Epithelial cell of proximal tubule (primary cell): ENCODE results near the gene RADIL. TPM values are rescaled to one million over a fixed set of nuclear protein-coding genes. Genes with fewer than 3 reads are reported as not detected.

Experiments
- DNase-seq: peaks from one replicate; pipeline ENCODE4 v3.0.0-alpha.2; 2011; ENCODE audit warnings: low read depth
- H3K4me3 ChIP-seq: 2 replicates; pipeline ENCODE4 v1.5.1; 2011; ENCODE audit warnings: low read depth, mild to moderate bottlenecking, low read length
- total RNA-seq: library from RNA; depleted of rRNA; stranded (reverse); fragments of >200 nt; gene quantifications from 2 replicates; pipeline ENCODE4 v1.2.3, GENCODE V29; 2015
- TF ChIP-seq, protein P1 (sequence below): conservative IDR thresholded peaks from 2 replicates; pipeline ENCODE4 v1.5.1; 2012; ENCODE audit warnings: low read depth, mild to moderate bottlenecking, low read length

Gene RADIL
- total RNA-seq, 1 donor from 2014 or later, result 2.4 TPM

DNA sequence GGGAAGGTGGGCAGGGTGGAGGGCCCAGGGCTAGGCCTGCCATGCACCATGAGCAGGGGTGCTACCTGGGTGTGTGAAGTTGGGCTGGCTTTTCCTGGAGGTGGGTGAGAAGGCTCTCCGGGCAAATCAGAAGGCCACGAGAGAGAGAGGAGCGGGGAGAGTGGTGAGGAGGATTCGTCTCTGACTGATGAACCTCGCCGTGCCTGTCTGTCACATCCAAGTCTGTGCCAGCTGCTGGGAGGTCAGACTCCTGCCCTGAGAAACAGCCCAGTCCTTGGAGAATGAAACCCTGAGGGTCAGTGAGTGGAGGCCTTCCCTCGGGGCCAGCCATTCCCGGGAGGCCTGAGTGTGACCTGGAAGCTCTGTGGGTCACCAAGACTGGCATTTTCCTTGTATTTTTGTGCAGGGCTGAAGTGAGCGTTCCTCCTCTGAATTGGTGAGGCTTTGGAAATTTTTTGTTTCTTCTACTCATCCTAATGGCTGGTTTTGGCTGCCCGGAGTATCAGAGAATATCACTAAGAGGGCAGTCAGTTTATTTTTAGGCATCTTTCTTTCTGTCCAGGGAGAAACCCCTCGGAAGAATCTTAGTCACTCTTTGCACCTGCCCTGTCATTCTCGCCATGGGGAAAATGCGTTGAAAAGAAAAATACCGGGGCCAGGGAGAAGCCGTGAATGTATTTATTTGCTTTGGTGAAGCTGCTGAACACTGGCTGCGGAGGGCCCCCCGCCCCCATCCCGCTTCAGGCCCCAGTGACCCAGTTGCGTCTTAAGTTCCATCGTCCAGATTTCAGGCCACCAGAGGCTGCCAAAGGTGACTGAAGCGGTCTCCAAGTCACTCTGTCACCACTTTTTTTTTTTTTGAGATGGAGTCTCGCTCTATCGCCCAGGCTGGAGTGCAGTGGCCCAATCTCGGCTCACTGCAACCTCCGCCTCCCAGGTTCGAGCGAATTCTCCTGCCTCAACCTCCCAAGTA lies 114.6 kb downstream of the RADIL start:
- DNase-seq, result no peak
- H3K4me3 ChIP-seq, result no peak overlapping the region
- TF ChIP-seq, protein P1, sequence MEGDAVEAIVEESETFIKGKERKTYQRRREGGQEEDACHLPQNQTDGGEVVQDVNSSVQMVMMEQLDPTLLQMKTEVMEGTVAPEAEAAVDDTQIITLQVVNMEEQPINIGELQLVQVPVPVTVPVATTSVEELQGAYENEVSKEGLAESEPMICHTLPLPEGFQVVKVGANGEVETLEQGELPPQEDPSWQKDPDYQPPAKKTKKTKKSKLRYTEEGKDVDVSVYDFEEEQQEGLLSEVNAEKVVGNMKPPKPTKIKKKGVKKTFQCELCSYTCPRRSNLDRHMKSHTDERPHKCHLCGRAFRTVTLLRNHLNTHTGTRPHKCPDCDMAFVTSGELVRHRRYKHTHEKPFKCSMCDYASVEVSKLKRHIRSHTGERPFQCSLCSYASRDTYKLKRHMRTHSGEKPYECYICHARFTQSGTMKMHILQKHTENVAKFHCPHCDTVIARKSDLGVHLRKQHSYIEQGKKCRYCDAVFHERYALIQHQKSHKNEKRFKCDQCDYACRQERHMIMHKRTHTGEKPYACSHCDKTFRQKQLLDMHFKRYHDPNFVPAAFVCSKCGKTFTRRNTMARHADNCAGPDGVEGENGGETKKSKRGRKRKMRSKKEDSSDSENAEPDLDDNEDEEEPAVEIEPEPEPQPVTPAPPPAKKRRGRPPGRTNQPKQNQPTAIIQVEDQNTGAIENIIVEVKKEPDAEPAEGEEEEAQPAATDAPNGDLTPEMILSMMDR, result no peak

DNA sequence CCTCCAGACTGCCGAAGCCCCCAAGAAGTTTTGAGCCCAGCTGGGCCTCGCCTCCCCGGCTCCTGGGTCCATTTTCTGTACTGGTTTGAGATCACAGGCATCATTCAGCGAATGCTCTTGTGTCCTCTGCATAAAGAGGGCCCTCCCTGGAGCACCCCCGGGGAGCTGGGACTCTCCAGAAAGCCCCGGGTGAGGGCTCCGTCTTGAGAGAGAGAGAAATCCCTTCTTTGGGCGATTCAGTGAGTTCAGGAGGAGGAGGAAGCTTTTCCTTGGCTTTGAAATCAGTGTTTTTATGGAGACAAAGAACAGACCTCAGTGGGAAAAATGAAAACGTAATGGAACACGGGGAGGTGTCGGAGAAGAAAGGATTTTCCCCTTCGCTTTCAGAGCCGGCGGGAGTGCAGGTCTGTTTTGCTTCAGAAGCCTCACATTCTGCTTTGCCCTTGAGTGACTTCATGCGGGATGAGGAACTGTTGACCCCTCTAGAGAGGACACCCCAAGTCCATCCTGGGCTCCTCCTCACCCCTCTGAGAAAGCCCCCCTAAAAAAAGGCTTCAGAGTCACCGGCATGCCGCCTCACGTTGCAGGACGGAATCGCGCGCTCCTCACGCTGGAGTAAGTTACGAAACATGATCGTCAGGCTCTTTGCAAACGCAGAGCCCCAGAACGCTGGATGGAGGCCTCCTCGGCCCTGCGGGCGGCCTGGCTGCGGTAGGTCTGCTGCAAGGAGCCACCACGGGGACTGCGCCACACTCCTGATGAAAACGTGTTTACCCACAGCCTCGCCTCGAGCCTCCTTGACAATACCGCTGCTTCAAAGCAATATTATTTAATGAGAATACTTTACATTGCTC lies 116.6 kb downstream of the RADIL start:
- TF ChIP-seq, protein P1, result no peak
- DNase-seq, result no peak
- H3K4me3 ChIP-seq, result no peak overlapping the region

DNA sequence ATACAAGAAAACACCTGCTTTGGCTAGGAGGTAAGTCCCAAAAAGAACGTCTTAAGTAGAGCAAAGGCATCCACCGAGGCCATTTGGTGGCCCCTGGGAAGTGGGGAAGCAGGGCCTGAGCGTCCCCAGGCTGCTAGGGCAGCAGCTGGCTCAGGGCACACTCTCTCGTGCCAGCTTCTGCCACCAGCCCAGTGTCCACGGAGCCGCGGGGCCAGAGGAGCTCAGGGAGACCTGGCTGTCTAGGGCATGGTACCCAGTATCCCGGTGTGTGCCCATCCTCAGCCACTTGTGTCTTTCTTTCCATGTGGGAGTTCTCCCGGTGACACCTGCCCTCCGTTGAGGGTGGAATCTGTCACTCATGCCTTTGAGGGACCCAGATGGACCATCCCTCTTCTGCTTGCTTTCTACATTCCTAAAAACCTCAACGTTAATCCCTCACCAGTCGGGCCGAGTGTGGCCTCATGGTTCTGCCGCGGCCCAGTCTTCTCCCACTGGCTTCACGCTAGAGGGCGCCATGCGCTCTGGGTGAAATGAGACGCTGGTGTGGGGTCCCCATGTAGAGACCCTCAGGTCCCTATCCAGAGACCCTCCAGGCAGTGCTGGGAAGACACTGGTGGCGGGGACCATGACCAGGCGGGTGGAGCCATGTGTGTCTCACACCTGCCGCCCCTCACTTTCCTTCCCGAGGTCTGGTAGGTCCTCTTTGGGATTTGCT lies 117.6 kb downstream of the RADIL start:
- no peak overlapping the region for H3K4me3 ChIP-seq
- DNase-seq, result no peak
- TF ChIP-seq, protein P1, result peak; percentile 33

DNA sequence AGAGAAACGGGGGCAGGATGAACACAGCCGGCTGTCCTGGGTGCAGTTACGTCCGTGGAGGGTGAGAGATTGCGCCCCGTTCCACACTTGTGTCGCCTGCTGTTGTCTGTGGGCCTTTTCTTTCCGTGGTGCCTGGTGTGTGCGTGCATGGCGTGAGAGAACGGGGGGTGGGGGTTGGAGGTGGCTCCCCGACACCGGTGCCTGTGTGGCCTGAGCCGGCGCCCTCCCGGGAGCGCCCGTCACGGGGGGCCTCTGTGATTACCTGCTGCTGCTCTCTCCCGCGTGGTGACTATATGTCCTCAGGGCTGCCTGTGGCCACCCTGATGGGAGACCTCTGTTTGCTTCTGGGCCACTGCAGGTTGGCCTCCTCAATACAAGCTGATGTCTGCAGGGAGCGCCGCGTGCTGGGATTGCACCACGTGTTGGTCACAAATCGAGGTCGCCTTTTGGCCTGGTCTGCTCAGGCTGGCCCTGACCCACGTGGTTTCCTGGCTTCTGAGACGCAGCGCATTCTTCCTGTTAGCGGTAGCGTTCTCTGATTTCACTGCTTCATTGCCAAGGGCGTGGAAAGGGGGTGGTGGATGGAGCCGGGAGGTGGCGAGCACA lies 119.0 kb downstream of the RADIL start:
- no peak overlapping the region for H3K4me3 ChIP-seq
- TF ChIP-seq, protein P1, result no peak
- DNase-seq, result no peak

DNA sequence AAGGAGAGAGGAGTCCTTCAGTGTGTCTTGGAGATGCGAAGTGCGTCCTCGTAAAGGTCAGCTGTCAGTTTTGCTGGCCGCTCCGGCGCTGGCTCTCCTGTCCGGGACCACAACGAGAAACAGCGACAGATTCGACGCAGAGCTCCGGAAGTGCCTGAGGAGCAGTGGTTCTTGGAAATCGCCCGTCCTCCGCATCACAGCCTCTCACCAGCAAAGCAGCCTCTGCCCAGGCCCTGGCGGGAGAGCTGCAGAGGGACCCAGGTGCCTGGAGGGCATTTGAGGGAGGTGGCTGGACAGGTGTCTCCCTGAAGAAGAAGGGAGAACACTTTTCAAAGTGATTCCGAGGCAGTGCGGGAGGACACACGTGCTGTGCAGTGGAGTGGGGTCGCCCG lies 119.7 kb downstream of the RADIL start:
- TF ChIP-seq, protein P1, result no peak
- DNase-seq, result no peak
- H3K4me3 ChIP-seq, result no peak overlapping the region

DNA sequence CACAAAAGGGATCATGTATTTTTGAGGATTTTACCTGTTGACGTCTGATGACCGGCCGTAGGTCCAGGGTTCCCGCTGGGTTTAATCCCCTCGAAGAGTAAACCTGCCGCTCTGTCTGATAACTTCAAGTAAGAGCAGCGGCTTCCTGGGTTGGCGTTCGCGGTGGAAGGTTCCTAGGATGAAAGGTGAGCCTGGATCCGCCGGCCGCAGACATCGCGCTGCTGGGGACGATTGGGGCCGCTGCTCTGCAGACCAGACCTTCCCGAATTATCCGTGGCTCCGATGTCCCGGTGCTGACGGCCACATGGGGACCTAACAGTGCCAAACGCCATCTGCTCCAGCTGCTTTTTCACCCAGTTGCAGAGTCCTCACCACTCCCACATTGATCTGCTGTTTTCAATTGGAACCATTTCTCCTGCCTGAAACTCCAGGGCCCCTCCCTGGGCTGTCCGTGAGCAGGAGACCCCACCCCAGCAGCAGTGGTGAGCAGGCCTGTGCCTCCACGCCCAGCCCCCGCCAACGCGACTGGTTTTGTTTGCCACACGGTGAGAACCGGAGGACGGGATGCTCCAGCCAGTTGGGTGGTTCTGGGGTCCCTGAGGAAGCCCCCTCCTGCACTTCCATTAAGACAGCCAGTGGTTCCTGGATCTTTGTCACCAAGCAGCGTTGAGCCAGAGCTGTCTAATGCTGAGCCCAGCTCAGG lies 120.3 kb downstream of the RADIL start:
- TF ChIP-seq, protein P1, result no peak
- no peak overlapping the region for H3K4me3 ChIP-seq
- DNase-seq, result no peak
